A549 (cell line): Measurements from ENCODE around the gene C19orf67. TPM values are rescaled to one million over a fixed set of nuclear protein-coding genes. Genes with fewer than 3 reads are reported as not detected.

Experiments used
- ATAC-seq, 2 experiments: fragments of 200-7000 bp in 1 of 2; fragments of >200 bp in 1 of 2; cut with Nextera tagmentation in 1 of 2; cut with Tn5 transposase in 1 of 2; 3 replicates each; pipeline versions ENCODE4 v1.8.0 to v1.9.1; 2018 to 2020; ENCODE audit warnings: mild to moderate bottlenecking in 1 of 2, moderate library complexity in 1 of 2
- CTCF ChIA-PET: fragments of 300-600 bp; sonication (Branson Sonifier 250); formaldehyde crosslinking; extraction: SDS; loops from one replicate; lab custom pipeline; 2021; ENCODE audit warnings: antibody characterized with exemption, inconsistent platforms; lab: Yijun Ruan, JAX
- POLR2A ChIA-PET: fragments of 350-600 bp; formaldehyde crosslinking; extraction: SDS; loops from one replicate; lab custom pipeline; 2021; ENCODE audit warnings: antibody characterized with exemption, inconsistent platforms; lab: Yijun Ruan, JAX
- DNase-seq, 2 experiments: peaks; one replicate each; pipeline versions ENCODE4 v3.0.0 to v3.0.0-alpha.2; 2011 to 2016; ENCODE audit warnings: low read depth in 1 of 2, low spot score in 1 of 2
- FAIRE-seq: peaks from 2 replicates; lab custom pipeline; 2011; peaks lifted over from hg19 to GRCh38; lab: Jason Lieb, UNC
- H3K27ac ChIP-seq, 2 experiments: fragments of >200 bp; sonication (Bioruptor Twin); formaldehyde crosslinking; 3 replicates each; pipeline ENCODE4 v1.5.1; 2016 to 2017
- H3K4me1 ChIP-seq: fragments of >200 bp; sonication (Bioruptor Twin); formaldehyde crosslinking; 3 replicates; pipeline ENCODE4 v1.6.1; 2016
- H3K4me2 ChIP-seq: fragments of >200 bp; sonication (Bioruptor Twin); formaldehyde crosslinking; 3 replicates; pipeline ENCODE4 v1.6.1; 2016
- H3K4me3 ChIP-seq: fragments of >200 bp; sonication (Bioruptor Twin); formaldehyde crosslinking; 3 replicates; pipeline ENCODE4 v1.5.1; 2016
- H3K9me3 ChIP-seq: fragments of >200 bp; sonication (Bioruptor Twin); formaldehyde crosslinking; 3 replicates; pipeline ENCODE4 v1.6.1; 2016
- CBX8 ChIP-seq: fragments of 200-600 bp; sonication (generic); IDR thresholded peaks from 2 replicates; pipeline ENCODE4 v1.6.1; 2016
- CHD4 ChIP-seq: fragments of 200-600 bp; sonication (generic); IDR thresholded peaks from 2 replicates; pipeline ENCODE4 v1.6.1; 2016; ENCODE audit warnings: antibody characterized with exemption, mild to moderate bottlenecking, borderline replicate concordance
- EHF ChIP-seq: fragments of 250-450 bp; sonication (Bioruptor Pico); IDR thresholded peaks from 2 replicates; pipeline ENCODE4 v1.5.0; 2020; ENCODE audit warnings: mild to moderate bottlenecking
- HOXA7 ChIP-seq: fragments of 250-450 bp; sonication (Bioruptor Pico); IDR thresholded peaks from 2 replicates; pipeline ENCODE4 v1.5.0; 2020; ENCODE audit warnings: mild to moderate bottlenecking, moderate library complexity
- JUN ChIP-seq, 2 experiments: fragments of >200 bp; sonication (Bioruptor Twin); formaldehyde crosslinking; IDR thresholded peaks; 2 replicates in 1 of 2; 3 replicates in 1 of 2; pipeline ENCODE4 v1.6.1; 2016 to 2017
- JUNB ChIP-seq: fragments of >200 bp; sonication (Bioruptor Twin); formaldehyde crosslinking; IDR thresholded peaks from 2 replicates; pipeline ENCODE4 v1.6.1; 2016
- KDM5A ChIP-seq: fragments of 200-600 bp; sonication (generic); IDR thresholded peaks from 2 replicates; pipeline ENCODE4 v1.6.1; 2016; ENCODE audit warnings: antibody characterized with exemption, mild to moderate bottlenecking
- PBX3 ChIP-seq: IDR thresholded peaks from 2 replicates; pipeline ENCODE4 v1.6.1; 2012
- RNF2 ChIP-seq: fragments of 200-600 bp; sonication (generic); IDR thresholded peaks from 2 replicates; pipeline ENCODE4 v1.6.1; 2016; ENCODE audit warnings: low read depth, mild to moderate bottlenecking, antibody characterized with exemption, moderate library complexity, borderline replicate concordance
- SMC3 ChIP-seq: fragments of >200 bp; sonication (Bioruptor Twin); formaldehyde crosslinking; IDR thresholded peaks from 3 replicates; pipeline ENCODE4 v1.6.1; 2018; ENCODE audit warnings: inconsistent platforms
- SREBF2 ChIP-seq: fragments of 450-650 bp; IDR thresholded peaks from 2 replicates; pipeline ENCODE4 v1.6.1; 2014; ENCODE audit warnings: mild to moderate bottlenecking, moderate library complexity
- ZFP36 ChIP-seq: fragments of 450-650 bp; IDR thresholded peaks from 2 replicates; pipeline ENCODE4 v1.6.1; 2014; ENCODE audit warnings: borderline replicate concordance; ENCODE audit not compliant: partially characterized antibody
- WGBS: methylation state at CpG from one replicate; pipeline ENCODE4 v1.1.6; 2017; ENCODE audit errors: missing lambda C conversion rate; 5-methylcytosine and 5-hydroxymethylcytosine counted together
- polyA plus RNA-seq, 4 experiments: library from polyadenylated mRNA; depleted of rRNA in 3 of 4; stranded (reverse); fragments of >200 nt; fragmentation: RNase III in 1 of 4; extraction: RNeasy Plus Mini Kit Qiagen cat#74134 plus additional on column Dnase treatment in 1 of 4; gene quantifications; 2 replicates in 3 of 4; 3 replicates in 1 of 4; pipeline ENCODE4 v1.2.3, GENCODE V29; 2011 to 2017
- TF ChIP-seq, protein P1 (sequence below): fragments of 200-600 bp; sonication (generic); IDR thresholded peaks from 2 replicates; pipeline ENCODE4 v1.6.1; 2016; ENCODE audit warnings: antibody characterized with exemption, mild to moderate bottlenecking, moderate library complexity
- TF ChIP-seq, protein P2 (sequence below): fragments of 150-350 bp; IDR thresholded peaks from 2 replicates; pipeline ENCODE4 v1.6.1; 2014; ENCODE audit warnings: low read depth, mild to moderate bottlenecking, low read length
- TF ChIP-seq, protein P3 (sequence below): fragments of >200 bp; sonication (Bioruptor Twin); formaldehyde crosslinking; IDR thresholded peaks from 3 replicates; pipeline ENCODE4 v1.6.1; 2016

The C19orf67 gene
- polyA plus RNA-seq, 2 of the 4 experiments (the other 2 are of a cell fraction): not detected

DNA sequence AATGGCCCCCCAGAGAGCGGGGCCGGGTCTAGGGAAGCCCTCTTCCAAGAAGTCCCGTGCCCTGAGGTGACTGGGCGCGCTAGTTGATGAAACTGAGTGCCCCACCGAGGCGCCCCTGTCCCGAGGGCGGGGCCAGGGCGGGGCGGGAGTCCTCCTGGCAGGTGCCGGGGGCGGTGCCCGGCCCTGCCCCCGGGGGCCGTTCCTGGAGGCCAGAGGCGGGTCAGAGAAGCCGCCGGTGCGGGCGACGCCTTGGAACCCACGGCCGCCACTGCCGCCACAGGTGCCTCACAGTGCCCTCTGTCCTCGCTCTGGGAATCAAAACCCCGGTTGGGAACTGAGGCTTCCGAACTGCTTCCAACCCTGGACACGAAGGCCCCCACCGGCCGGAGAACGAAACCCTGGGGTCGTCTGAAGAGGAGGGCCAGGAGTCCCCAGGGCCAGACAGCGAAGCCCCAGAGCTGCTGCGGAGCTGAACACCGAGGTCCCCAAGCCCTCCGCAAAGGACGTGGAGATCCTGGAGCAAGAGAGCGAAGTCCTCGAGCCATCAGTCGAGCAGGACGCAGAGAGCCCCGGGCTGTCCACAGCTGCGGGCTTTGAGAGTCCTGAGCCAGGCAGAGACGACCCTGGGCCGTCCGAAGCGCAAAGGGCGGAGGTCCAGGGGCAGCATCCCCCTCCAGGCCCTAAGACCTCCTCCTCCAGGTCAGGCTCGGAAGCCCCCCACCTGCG is 12.9 kb downstream of the C19orf67 start, which contains the start of gene MISP3:
TSS of gene MISP3 (plus strand) at position 252 of the 726 bp plus-strand sequence. CDS start 524 bp downstream, outside the sequence.
- ChIA-PET CTCF (interaction anchor here (0.5 to 5.6 kb wide), 36 partner anchors 10 to 313 kb away, joined by 3 to 93 read pairs (median 4); partner anchors contain the start of genes C19orf67, IL27RA, NANOS3 and PALM3), POLR2A (interaction anchor here (0.7 to 1.2 kb wide), 7 partner anchors 14 to 190 kb away, joined by 3 to 5 read pairs (median 3); partner anchors contain the start of genes ASF1B, IL27RA and RFX1)
- peak within 1 kb of the TSS; percentile 99 for H3K4me2 ChIP-seq
- peak within 1 kb of the TSS; percentile 94 to 99 for H3K27ac ChIP-seq
- TF ChIP-seq RNF2: peak; percentile 74; the same call in 1 of the 2 replicates
- TF ChIP-seq CHD4: no peak
- H3K9me3 ChIP-seq: no peaks in the 10 kb centered on the region
- peak within 1 kb of the TSS; percentile 83 for H3K4me3 ChIP-seq
- ATAC-seq (peak; percentile 48 to 53), DNase-seq (peak in 1 of 2 experiments; percentile 49), FAIRE-seq (no peak)
- no CpG with 5 or more reads among the region's 51 CpGs for WGBS
- peaks cover 4% of the 10 kb centered on the region; the same call in 1 of the 3 replicates for H3K4me1 ChIP-seq

- ATAC-seq (no peak), FAIRE-seq (no peak), DNase-seq (no peak)
- ChIA-PET POLR2A (interaction anchor here (0.7 kb wide), 1 partner anchor 29 kb away, joined by 3 read pairs; no protein-coding TSS in a partner anchor), CTCF (interaction anchor here (0.8 to 5.6 kb wide), 12 partner anchors 11 to 208 kb away, joined by 3 to 93 read pairs (median 6); partner anchors contain the start of genes ASF1B, C19orf67, IL27RA and PALM3)
- Histone ChIP-seq H3K4me1 (peaks cover 3% of the 10 kb centered on the region; the same call in 1 of the 3 replicates), H3K4me3 (no peak overlapping the region), H3K27ac (no peak overlapping the region), H3K4me2 (no peak overlapping the region), H3K9me3 (no peaks in the 10 kb centered on the region)
- 96% methylated on average over 42 of the region's 43 CpGs for WGBS
- TF ChIP-seq, protein P1, sequence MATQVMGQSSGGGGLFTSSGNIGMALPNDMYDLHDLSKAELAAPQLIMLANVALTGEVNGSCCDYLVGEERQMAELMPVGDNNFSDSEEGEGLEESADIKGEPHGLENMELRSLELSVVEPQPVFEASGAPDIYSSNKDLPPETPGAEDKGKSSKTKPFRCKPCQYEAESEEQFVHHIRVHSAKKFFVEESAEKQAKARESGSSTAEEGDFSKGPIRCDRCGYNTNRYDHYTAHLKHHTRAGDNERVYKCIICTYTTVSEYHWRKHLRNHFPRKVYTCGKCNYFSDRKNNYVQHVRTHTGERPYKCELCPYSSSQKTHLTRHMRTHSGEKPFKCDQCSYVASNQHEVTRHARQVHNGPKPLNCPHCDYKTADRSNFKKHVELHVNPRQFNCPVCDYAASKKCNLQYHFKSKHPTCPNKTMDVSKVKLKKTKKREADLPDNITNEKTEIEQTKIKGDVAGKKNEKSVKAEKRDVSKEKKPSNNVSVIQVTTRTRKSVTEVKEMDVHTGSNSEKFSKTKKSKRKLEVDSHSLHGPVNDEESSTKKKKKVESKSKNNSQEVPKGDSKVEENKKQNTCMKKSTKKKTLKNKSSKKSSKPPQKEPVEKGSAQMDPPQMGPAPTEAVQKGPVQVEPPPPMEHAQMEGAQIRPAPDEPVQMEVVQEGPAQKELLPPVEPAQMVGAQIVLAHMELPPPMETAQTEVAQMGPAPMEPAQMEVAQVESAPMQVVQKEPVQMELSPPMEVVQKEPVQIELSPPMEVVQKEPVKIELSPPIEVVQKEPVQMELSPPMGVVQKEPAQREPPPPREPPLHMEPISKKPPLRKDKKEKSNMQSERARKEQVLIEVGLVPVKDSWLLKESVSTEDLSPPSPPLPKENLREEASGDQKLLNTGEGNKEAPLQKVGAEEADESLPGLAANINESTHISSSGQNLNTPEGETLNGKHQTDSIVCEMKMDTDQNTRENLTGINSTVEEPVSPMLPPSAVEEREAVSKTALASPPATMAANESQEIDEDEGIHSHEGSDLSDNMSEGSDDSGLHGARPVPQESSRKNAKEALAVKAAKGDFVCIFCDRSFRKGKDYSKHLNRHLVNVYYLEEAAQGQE: no peak
- TF ChIP-seq, protein P2, sequence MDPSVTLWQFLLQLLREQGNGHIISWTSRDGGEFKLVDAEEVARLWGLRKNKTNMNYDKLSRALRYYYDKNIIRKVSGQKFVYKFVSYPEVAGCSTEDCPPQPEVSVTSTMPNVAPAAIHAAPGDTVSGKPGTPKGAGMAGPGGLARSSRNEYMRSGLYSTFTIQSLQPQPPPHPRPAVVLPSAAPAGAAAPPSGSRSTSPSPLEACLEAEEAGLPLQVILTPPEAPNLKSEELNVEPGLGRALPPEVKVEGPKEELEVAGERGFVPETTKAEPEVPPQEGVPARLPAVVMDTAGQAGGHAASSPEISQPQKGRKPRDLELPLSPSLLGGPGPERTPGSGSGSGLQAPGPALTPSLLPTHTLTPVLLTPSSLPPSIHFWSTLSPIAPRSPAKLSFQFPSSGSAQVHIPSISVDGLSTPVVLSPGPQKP: no peak
- TF ChIP-seq EHF (CRISPR knock-in tag) (no peak), SMC3 (no peak), PBX3 (no peak), JUN (IDR thresholded peaks at IDR 0.05) (no peak), JUNB (no peak), CBX8 (no peak), KDM5A (no peak), ZFP36 (no peak), SREBF2 (no peak), HOXA7 (CRISPR knock-in tag) (no peak)
- TF ChIP-seq, protein P3, sequence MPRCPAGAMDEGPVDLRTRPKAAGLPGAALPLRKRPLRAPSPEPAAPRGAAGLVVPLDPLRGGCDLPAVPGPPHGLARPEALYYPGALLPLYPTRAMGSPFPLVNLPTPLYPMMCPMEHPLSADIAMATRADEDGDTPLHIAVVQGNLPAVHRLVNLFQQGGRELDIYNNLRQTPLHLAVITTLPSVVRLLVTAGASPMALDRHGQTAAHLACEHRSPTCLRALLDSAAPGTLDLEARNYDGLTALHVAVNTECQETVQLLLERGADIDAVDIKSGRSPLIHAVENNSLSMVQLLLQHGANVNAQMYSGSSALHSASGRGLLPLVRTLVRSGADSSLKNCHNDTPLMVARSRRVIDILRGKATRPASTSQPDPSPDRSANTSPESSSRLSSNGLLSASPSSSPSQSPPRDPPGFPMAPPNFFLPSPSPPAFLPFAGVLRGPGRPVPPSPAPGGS: no peak
- TF ChIP-seq, all 56 proteins: peak for 0
Observed at GRCh38 chr19:14070268-14071050, 15.1 kb downstream of the C19orf67 start.
